HG02840 (cell line): ENCODE data around the gene ARTN.

ENCODE experiments used
- ATAC-seq: cut with Tn5 transposase; IDR thresholded peaks from one replicate; pipeline ENCODE4 v1.9.1; 2021; ENCODE audit warnings: mild to moderate bottlenecking, moderate library complexity, moderate number of reproducible peaks; ENCODE audit not compliant: unreplicated experiment, low FRiP score

ARTN gene

GRCh38 chr1:43982241-43982640 is 48.6 kb downstream of the ARTN start:
- ATAC-seq = no peak

GRCh38 chr1:43982808-43983207 is 49.2 kb downstream of the ARTN start:
- no peak for ATAC-seq

GRCh38 chr1:43983253-43983899 is 49.8 kb downstream of the ARTN start:
- ATAC-seq = no peak

GRCh38 chr1:43984855-43985254 is 51.3 kb downstream of the ARTN start:
- no peak for ATAC-seq

GRCh38 chr1:43985984-43986595 is 52.5 kb downstream of the ARTN start:
- no peak for ATAC-seq

GRCh38 chr1:43986712-43987111 is 53.1 kb downstream of the ARTN start:
- ATAC-seq = no peak
